NCI-H128 (cell line): Measurements from ENCODE around the gene CCDC18.
"Not testable (repeated sequence)": the region's sequence is repeated elsewhere in the genome, so short reads cannot be mapped to it uniquely, and the experiment has no call there.

Source experiments
- DNase-seq: peaks from one replicate; lab custom pipeline; 2025; ENCODE audit not compliant: unreplicated experiment; lab: John Stamatoyannopoulos, UW

CCDC18 gene

DNA sequence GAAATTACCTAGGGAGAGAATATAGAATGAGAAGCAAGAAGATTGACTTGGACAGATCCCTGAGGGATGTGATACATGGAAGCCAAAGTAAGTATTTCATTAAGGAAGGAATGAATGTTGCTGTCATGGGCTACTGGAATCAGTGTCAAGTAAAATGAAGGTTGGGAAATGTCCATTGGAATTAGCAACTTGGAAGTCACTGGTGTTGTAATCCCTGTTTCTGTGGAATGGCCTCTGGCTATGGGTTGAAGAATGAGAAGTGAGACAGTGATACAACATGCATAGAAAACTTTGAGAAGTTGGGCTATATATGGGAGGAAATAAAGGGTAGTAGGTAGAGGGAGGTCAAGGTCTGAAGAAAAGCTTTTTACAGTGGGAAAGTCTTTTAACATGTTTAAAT, 54.7 kb downstream of the CCDC18 start:
- no peak for DNase-seq

GRCh38 chr1:93237021-93237420, 56.5 kb downstream of the CCDC18 start:
- no peak for DNase-seq

- no peak for DNase-seq
Observed at GRCh38 chr1:93238425-93238824, 57.9 kb downstream of the CCDC18 start.

DNA sequence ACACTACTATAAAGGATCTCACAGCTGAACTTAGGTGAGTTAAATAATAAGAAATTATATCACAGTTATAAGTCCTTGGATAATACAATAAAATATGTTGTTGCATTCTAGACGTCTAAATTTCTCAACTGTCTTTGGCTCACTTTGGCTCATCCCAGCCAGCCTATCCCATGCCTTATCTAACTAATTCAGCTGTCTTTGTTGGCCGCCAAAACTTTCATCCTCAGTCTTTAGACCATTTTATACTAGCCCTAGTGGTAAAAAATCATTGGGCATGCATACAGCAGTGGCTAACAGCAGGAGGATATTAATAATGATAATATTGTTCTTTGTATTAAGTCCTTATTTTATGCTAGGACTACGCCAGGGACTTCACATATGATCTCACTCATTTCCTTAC, 59.3 kb downstream of the CCDC18 start:
- DNase-seq = no peak

DNA sequence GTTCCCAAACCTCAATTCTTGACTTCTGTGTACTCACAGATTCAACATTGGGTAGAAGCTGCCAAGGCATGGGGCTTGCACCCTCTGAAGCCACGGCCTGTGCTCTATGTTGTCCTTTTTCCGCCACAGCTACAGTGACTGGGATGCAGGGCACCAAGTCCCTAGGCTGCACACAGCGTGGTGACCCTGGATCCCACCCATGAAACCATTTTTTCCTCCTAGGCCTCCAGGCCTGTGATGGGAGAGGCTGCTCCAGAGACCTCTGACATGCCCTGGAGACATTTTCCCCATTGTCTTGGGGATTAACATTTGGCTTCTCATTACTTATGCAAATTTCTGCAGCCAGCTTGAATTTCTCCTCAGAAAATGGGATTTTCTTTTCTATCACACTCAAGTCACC, 62.7 kb downstream of the CCDC18 start:
- not testable (repeated sequence) for DNase-seq

DNA sequence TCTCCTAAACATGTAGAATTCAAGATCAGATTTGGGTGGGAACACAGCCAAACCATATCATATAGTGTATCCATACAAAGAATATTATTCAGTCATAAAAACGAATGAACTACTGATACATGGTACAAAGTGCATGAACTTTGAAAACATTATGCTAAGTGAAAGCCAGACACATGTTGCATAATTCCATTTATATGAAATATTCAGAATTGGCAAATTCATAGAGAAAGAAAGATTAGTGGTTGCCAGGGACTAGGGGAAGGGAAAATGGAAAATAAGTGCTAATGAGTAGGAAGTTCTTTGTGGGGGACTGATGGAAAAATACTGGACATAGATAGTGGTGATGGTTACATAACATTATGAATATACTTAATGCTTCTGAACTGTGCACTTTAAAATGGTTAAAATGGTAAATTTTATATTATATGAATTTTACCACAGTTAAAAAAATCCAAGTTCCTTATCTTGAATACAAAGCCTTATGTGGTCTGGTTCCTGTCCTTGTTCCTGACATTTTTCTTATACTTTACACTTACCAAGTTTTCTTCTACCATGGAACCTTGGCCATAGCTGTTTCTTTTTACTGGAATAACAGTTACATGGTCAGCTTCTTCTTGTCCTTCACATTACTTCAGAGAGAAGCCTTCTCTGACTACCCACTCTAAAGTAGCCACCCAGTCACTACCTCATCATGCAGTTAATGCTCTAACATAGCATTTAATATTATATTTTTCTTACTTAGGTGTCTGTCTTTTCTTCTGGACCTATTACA, 64.0 kb downstream of the CCDC18 start:
- no peak for DNase-seq

GRCh38 chr1:93251966-93252365, 71.4 kb downstream of the CCDC18 start:
- DNase-seq = no peak

GRCh38 chr1:93252598-93252997, 72.1 kb downstream of the CCDC18 start:
- no peak for DNase-seq

- no peak for DNase-seq
Observed at GRCh38 chr1:93253516-93253915, 73.0 kb downstream of the CCDC18 start.

- no peak for DNase-seq
Observed at GRCh38 chr1:93255222-93256079, 74.9 kb downstream of the CCDC18 start.

- DNase-seq = no peak
Observed at GRCh38 chr1:93256433-93256832, 75.9 kb downstream of the CCDC18 start.

- DNase-seq = no peak
Observed at GRCh38 chr1:93257889-93258288, 77.4 kb downstream of the CCDC18 start.

- DNase-seq = not testable (repeated sequence)
Observed at GRCh38 chr1:93260726-93261125, 80.2 kb downstream of the CCDC18 start.

DNA sequence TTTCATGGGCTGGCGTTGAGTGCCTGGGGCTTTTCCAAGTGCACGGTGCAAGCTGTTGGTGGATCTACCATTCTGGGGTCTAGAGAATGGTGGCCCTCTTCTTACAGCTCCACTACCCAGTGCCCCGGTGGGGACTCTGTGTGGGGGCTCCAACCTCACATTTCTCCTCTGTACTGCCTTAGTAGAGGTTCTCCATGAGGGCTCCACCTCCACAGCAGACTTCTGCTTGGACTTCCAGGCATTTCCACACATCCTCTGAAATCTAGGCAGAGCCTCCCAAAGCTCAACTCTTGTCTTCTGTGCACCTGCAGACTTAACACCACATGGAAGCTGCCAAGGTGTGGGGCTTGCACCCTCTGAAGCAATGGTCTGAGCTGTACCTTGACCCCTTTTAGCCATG, 82.1 kb downstream of the CCDC18 start:
- no peak for DNase-seq

GRCh38 chr1:93268888-93269287, 88.4 kb downstream of the CCDC18 start:
- not testable (repeated sequence) for DNase-seq

DNA sequence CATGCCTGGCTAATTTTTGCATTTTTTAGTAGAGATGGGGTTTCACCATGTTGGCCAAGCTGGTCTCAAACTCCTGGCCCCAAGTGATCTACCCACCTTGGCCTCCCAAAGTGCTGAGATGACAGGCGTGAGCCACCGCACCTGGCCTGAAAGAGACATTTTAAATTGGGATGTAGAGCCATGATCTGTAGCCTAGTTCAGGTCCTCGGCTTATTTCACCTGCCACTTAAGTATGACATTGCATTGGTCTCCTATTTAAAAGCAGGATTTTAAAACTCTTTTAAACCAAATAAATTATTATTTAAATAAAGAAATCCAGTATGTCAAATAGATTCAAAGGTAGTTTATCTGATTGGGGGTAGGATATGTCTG, 94.7 kb downstream of the CCDC18 start:
- DNase-seq = not testable (repeated sequence)

DNA sequence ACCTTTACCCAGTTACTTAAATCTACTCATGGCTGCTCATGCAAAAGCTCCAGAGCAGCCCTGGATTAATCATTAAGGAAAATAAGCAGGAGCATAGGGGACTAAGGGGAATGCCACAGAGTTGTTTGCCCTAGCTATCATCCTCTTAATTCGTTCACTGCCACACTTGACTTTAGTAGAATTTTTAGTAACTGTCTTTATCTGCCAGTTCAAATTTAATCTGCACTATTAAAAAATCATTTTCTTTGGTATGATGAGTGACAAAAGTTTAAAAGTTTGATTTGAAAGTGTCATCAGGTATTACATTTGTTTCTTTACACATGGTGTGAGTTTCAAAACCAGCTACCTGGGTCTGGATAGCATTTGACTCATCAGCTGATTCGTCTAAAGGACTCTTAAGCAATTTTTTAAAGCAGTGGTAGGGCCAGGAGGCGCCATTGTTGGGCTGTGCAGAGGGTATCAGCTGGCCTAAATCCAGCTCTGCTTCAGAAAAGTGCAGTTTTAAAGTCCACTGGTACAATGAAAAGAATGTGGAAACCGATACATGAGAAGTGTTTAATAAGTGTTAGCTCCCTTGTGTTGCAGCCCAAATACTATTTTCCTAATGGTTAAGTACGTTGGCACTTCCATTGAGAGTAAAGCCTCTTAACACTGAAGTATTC, 95.2 kb downstream of the CCDC18 start:
- peak; percentile 21 for DNase-seq

- not testable (repeated sequence) for DNase-seq
Observed at GRCh38 chr1:93277530-93277929, 97.0 kb downstream of the CCDC18 start.

GRCh38 chr1:93283496-93283895, 103.0 kb downstream of the CCDC18 start:
- DNase-seq = no peak

DNA sequence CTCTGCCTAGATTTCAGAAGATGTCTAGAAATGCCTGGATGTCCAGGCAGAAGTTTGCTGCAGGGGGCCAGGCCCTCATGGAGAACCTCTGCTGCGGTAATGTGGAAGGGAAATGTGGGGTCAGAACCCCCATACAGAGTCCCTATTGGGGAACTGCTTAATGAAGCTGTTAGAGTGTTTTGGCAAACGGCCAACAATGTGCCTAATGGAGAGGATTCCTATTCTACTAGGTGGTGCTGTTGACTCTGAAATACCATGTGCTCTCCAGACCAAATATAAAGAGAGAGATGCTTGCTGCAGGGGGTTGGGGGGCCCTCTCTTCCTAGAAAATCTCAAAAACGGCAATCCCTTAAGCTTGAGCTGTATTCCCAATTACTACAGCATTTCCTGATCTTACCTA, 108.0 kb downstream of the CCDC18 start:
- no peak for DNase-seq

GRCh38 chr1:93296555-93297154, 116.1 kb downstream of the CCDC18 start:
- DNase-seq = no peak
